GM18520 (cell line): Measurements from ENCODE around the gene LSM14A.

ENCODE experiments used
- ATAC-seq: cut with Tn5 transposase; IDR thresholded peaks from one replicate; pipeline ENCODE4 v1.9.1; 2021; ENCODE audit not compliant: unreplicated experiment

LSM14A gene

GRCh38 chr19:34254046-34254697, 81.9 kb downstream of the LSM14A start, which contains the start of gene GARRE1:
Gene GARRE1, plus strand, starts transcription at chr19:34254554. Its CDS starts 45,920 bp downstream, at chr19:34300474.
- ATAC-seq: peak; percentile 78

DNA sequence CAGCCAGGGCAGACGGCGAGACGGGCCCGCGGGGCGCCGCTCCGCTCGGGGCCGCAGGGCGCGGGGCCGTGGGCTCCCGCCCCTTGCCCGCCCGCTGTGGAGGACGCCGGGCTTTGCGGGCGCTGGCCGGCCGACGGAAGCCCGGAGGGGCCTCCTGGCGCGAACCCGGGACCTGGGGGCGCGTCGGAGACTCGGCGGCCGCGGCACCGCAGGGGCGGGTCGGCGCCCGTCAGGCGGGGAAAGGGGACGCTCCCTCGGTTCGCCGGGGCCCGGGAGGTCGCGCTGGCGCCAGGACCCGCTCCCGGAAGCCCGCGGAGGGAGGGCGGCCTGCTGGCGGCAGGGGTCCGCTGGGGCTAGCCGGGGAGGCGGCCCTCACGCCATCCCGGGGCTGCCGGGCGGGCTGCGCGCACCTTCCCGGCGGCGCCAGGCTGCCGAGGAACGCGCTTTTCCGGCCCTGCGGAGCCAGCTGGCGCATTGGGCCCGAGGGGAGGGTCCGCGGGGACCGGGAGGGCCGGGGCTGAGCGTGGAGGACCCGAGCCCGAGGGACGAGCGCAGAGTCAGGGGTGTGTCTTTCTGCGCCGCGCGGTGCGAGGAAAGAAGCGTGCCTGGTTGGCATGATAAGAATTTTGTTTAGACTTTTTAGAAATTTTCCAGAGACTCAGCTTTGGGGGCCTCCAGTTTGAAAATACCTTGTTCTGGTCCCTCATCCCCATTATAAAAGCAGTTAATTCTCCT, 82.6 kb downstream of the LSM14A start:
- ATAC-seq: peak; percentile 20

- ATAC-seq: no peak
Measured at GRCh38 chr19:34255546-34255945, 83.2 kb downstream of the LSM14A start.

GRCh38 chr19:34256835-34257558, 84.7 kb downstream of the LSM14A start:
- ATAC-seq: no peak

DNA sequence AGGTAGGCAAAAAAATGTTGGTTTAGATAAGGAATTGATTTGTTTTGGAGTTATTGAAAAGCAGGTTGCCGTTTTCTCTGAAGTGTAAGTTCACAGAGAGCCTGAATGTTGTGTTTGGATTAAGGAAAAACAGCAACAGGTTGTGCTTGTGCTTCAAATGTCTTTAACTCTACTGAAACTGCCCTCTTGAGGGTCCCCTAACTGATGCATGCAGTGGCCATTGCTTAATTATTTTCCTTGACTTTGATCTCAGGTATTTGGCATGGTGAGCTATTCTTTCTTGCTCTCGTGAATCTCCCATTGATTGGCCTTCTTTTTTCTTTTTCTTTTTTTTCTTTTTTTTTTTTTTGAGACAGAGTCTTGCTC, 85.2 kb downstream of the LSM14A start:
- no peak for ATAC-seq

DNA sequence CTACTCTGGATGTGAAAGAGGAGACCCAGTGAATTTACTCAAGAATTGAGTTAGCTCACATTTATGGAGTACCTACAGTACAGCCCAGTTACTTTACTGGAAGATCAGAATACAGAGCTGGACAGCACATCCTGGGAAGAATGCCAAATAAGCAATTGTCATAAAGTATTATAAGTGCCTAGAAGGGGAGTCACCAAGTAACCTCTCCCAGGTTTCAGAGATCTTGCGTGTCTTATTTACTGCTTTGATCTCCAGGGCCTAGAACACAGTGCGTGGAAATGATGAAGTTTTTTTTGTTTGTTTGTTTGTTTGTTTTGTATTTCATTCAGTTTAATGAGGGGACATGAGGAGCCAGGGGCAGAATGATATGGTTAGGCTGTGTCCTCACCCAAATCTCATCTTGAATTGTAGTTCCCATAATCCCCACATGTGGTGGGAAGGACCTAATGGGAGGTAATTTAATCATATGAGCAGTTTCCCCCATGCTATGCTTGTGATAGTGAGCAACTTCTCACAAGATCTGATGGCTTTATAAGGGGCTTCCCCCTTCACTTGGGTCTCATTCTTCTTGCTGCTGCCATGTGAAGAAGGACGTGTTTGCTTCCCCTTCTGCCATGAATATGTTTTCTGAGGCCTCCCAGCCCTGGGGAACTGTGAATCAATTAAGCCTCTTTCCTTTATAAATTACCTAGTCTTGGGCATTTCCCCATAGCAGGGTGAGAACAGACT, 87.2 kb downstream of the LSM14A start:
- ATAC-seq: no peak

- no peak for ATAC-seq
Measured at GRCh38 chr19:34260771-34261173, 88.5 kb downstream of the LSM14A start.

DNA sequence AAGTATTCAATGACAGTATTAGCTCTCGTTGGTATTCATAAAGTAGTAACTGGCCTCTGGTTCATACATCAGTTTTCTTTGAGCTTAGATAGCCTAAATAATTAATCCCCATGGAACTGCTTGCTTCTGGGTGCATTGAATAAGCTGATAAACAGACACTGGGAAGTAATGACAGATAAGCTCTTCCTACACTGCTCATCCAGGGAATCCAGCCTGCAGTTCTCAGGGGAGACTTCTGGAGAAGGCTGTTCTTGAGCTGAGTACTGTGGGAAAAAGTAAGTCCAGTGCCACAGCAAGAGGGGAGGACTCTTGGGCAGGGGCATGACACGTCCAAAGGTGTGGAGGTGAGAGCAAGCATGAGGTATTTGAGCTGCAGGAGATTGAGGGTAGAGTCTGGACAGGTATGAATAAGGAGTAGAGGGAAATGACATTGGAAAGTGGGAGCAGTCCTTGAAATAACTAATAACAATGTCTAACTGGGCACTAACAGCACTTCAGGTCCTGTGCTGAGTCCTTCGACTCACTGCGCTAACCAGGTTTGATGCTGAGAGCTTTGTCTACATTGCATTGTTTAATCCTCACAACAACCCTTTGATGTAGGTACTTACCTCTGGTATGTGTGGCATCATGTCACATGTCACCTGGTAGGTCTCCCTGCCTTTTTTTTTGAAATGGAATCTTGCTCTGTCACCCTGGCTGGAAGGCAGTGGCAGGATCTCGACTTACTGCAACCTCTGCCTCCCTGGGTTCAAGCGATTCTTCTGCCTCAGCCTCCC, 89.2 kb downstream of the LSM14A start:
- no peak for ATAC-seq

DNA sequence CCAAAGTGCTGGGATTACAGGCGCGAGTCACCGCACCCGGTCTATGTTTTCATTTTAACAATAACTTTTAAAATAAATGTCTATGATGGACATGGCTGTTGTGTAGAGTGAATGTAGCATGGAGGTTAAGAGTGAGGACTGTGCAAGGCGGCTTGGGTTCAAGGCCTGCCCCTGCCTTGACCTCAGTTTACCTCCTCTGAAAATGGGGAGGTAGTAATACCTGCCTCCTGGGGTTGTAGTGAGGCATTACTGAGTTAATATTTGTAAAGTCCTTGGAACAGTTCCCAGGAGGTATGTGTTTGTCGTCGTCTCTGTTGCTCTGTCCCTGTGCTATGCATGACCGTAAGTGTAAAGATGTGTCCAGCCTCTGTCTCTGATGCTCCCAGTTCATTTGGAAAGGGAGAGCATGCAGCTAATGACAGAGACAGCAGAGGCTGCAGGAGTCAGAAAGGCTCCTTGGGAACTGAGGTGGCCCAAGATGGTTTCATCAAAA, 91.5 kb downstream of the LSM14A start:
- no peak for ATAC-seq

- no peak for ATAC-seq
Measured at GRCh38 chr19:34265221-34265650, 92.9 kb downstream of the LSM14A start.

DNA sequence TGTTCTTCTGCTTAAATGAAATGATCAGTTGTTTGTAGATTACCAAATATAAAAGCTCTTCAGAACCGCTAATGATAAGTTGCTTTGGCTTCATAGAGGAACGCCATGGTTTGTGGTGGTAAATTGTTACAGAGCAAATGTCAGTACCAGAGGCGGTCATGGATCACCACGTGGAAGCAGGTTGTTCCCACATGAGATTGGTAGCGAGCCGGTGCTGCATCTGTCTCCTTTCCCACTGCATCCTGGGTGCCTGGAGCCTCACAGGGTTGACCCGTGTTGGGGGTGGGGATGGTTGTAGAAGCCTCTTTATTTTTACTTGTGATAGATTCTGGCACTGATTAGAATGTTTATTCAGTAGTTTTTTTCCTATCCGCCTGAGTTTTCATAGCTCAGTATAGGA, 96.8 kb downstream of the LSM14A start:
- ATAC-seq: no peak

DNA sequence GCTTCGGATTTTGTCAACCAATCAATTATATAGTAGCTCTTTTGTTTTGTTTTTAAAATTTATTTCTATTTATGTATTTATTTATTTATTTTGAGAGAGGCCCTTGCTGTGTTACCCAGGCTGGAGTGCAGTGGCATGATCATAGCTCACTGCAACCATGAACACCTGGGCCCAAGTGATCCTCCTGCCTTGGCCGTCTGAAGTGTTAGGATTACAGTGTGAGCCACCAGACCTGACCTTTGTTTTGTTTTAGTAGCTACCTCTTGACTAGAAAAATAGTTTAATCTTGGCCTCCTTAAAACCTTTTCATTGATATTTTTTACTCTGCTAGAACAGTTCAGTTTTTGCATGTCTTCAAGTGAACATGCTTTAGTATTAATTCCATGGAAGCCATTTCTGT, 97.2 kb downstream of the LSM14A start:
- no peak for ATAC-seq

- ATAC-seq: peak; percentile 54
Measured at GRCh38 chr19:34269968-34270621, 97.8 kb downstream of the LSM14A start.

GRCh38 chr19:34273121-34273520, 100.8 kb downstream of the LSM14A start:
- ATAC-seq: no peak

DNA sequence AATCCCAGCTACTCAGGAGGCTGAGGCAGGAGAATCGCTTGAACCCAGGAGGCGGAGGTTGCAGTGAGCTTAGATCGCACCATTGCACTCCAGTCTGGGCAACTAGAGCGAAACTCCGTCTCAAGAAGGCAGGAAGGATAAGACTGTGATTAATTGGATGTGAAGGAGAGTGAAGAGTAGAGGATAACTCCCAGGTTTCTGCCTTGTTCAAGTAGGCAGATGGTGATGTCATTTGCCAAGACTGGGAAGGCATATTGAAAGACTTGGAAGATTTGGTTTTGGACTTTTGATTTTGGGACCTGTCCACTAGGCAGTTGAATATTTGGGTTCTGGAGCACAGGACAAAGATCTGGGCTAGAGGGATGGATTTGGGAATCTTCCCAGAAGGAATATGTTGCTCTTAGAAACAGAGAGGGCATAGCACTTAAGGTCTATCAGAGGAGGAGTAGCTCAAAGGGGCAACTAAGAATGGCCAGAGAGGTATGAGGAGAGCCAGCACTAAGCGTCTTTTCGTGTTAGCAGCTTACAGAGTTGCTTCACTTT, 102.1 kb downstream of the LSM14A start:
- ATAC-seq: no peak

- no peak for ATAC-seq
Measured at GRCh38 chr19:34274827-34275625, 102.7 kb downstream of the LSM14A start.

DNA sequence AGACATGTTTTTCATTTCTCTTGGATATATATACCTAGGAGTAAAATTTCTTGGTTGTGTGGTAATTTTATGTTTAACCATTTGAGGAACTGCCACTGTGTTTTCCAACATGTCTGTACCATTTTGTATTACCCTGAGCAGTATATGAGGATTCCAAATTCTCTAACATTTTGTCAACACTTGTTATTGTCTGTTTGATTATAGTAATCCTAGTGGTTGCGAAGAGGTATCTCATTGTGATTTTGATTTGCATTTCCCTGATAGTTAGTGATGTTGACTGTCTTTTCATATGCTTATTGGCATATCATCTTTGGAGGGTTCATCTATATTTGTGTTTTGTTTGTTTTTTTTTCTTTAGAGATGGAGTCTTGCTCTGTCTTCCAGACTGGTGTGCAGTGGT, 103.4 kb downstream of the LSM14A start:
- no peak for ATAC-seq

DNA sequence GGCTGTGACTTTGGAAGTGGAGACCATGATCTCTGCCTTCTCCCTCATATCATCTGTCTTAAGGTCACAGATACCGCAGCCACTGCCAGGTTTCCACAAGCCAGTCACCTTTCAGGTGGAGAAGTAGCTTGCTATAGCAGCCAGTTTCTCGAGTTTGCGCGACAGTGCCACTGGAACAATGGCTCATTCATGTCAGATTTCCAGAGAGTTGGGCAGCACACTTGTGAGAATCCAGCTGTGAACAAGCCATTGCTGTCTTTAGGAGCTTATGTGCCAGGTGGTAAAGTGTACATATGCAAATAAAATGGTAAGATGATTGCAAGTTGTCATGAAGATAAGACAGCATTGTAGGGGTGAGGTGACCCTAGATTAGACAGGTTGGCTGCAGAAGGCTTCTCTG, 104.3 kb downstream of the LSM14A start:
- no peak for ATAC-seq

DNA sequence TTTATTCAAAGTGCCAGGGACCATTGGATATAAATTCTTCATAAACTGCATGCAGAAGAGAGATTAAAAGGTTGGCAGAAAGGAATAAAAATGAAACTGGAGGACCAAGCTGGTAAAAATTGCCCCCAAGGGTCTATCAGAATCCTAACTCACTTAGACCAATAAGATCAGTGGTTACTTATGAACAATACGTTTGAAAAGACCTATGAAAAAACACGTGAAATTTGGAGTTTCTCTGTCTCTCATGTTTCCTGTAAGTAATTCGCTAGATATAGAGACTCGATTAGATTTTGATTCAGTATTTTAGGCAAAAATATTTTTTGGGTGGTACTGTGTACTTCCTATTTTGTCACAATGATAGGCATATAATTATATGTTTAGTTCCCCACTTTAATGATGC, 104.9 kb downstream of the LSM14A start:
- ATAC-seq: no peak
